Hepatocyte (in vitro differentiated cells): Measurements from ENCODE around the gene TCF7L1.

Source experiments
- EZH2phosphoT487 ChIP-seq: fragments of 200-600 bp; sonication (generic); IDR thresholded peaks from one replicate; pipeline ENCODE4 v1.6.1; 2018; ENCODE audit warnings: antibody characterized with exemption, mild to moderate bottlenecking, low read depth, moderate library complexity; ENCODE audit not compliant: unreplicated experiment, severe bottlenecking
- TF ChIP-seq, protein P1 (sequence below): fragments of 200-600 bp; sonication (generic); IDR thresholded peaks from 2 replicates; pipeline ENCODE4 v1.5.1; 2016; ENCODE audit warnings: antibody characterized with exemption, mild to moderate bottlenecking; ENCODE audit not compliant: poor library complexity

DNA sequence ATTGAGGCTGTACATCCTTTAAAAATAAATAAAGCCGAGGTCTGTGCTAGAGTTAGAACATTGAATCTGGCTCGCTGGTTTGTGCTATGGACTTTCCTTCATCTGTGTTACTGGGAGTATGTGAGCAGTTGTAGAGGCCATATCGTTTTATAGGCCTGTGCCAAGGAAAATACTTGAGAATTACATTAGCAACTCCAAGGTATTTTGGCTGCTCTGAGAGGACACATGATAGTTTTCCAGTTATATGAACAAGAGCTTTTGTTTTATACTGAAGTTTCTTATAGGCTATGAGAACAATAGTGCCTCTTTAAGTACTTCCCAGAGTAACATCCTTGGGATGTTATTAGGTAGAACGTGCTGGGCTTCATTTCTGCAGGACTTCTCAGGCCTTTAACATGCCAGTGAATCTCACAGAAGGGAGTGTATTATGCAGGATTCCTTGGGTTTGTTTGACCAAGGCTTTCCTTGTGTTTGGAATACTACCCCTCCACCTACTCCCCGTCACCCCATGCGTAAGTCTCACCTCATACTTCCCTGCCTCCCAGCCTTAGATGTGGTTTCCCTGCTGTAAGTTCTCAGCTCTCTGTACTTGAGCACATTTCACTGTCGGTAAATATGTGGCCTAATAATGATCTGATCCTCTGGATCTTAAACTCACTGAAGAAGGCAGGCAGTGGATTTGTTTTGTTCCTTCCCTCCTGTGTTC is 21.0 kb downstream of the TCF7L1 start:
- TF ChIP-seq, protein P1, sequence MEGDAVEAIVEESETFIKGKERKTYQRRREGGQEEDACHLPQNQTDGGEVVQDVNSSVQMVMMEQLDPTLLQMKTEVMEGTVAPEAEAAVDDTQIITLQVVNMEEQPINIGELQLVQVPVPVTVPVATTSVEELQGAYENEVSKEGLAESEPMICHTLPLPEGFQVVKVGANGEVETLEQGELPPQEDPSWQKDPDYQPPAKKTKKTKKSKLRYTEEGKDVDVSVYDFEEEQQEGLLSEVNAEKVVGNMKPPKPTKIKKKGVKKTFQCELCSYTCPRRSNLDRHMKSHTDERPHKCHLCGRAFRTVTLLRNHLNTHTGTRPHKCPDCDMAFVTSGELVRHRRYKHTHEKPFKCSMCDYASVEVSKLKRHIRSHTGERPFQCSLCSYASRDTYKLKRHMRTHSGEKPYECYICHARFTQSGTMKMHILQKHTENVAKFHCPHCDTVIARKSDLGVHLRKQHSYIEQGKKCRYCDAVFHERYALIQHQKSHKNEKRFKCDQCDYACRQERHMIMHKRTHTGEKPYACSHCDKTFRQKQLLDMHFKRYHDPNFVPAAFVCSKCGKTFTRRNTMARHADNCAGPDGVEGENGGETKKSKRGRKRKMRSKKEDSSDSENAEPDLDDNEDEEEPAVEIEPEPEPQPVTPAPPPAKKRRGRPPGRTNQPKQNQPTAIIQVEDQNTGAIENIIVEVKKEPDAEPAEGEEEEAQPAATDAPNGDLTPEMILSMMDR = no peak
- no peak for TF ChIP-seq EZH2phosphoT487
